K562 (cell line): ENCODE measurements around the gene CTXND1. TPM values are rescaled to one million over a fixed set of nuclear protein-coding genes. Genes with fewer than 3 reads are reported as not detected.
A peak's percentile ranks its signal among the peaks of the same experiment; 100 is the strongest.

Experiments
- BCL6 ChIP-seq: fragments of 250-450 bp; sonication (Bioruptor Pico); IDR thresholded peaks from 2 replicates; pipeline ENCODE4 v1.4.0; 2020
- JUN ChIP-seq, 2 experiments: sonication (generic) in 1 of 2; formaldehyde crosslinking in 1 of 2; IDR thresholded peaks; 2 replicates each; pipeline versions ENCODE4 v1.6.1 to v1.8.0; 2012 to 2022; ENCODE audit warnings: borderline replicate concordance in 2 of 2, mild to moderate bottlenecking in 2 of 2, improper control_type of control experiment in 1 of 2, low read depth in 1 of 2, low read length in 1 of 2, missing genetic modification reagents in 1 of 2
- MIER1 ChIP-seq: fragments of 450-650 bp; IDR thresholded peaks from 2 replicates; pipeline ENCODE4 v1.6.1; 2016; ENCODE audit warnings: antibody characterized with exemption, mild to moderate bottlenecking, low read depth
- POLR2H ChIP-seq: IDR thresholded peaks from 2 replicates; pipeline ENCODE4 v1.6.1; 2016; ENCODE audit warnings: missing genetic modification characterization, low read depth, mild to moderate bottlenecking, control low read depth, missing compliant biosample characterization, moderate library complexity
- ZNF212 ChIP-seq: fragments of 450-650 bp; formaldehyde crosslinking; IDR thresholded peaks from 2 replicates; pipeline ENCODE4 v1.4.0; 2020; ENCODE audit warnings: mild to moderate bottlenecking
- polyA plus RNA-seq, 8 experiments: library from polyadenylated mRNA; depleted of rRNA in 4 of 8; stranded (reverse) in 5 of 8; unstranded in 3 of 8; fragments of >200 nt; fragmentation: Nextera tagmentation in 2 of 8; fragmentation: Illumina TruSeq in 1 of 8; extraction: Ambion mirVana in 2 of 8; extraction: Trizol in 1 of 8; gene quantifications; 2 replicates each; pipeline versions ENCODE4 v1.2.1 to v1.2.3, GENCODE V29; 2011 to 2014; ENCODE audit warnings: inconsistent platforms in 1 of 8, missing spikeins in 1 of 8
- total RNA-seq, 7 experiments: library from RNA; depleted of rRNA in 6 of 7; stranded (reverse); fragments of >200 nt in 6 of 7; fragmentation: Illumina TruSeq in 2 of 7; extraction: Trizol in 2 of 7; gene quantifications; 2 replicates each; pipeline versions ENCODE4 v1.2.1 to v1.2.3, GENCODE V29; 2011 to 2021; ENCODE audit warnings: low replicate concordance in 1 of 7
- TF ChIP-seq, protein P1 (sequence below), 2 experiments: fragments of 450-650 bp; formaldehyde crosslinking in 1 of 2; IDR thresholded peaks; 2 replicates each; pipeline versions ENCODE4 v1.4.0 to v1.6.1; 2014 to 2020; ENCODE audit warnings: mild to moderate bottlenecking in 2 of 2, borderline replicate concordance in 1 of 2, low read depth in 1 of 2

CTXND1 gene
- total and polyA plus RNA-seq, 9 of the 15 experiments (the other 6 are each of a cell fraction or from before 2014, with no cell fraction given), result 0.04 TPM; not detected in 7

GRCh38 chr15:80264031-80264430, 12.0 kb upstream of the CTXND1 start (continued):
- TF ChIP-seq BCL6 (CRISPR knock-in tag), result no peak
- TF ChIP-seq POLR2H (tag), result no peak
- TF ChIP-seq, protein P1, sequence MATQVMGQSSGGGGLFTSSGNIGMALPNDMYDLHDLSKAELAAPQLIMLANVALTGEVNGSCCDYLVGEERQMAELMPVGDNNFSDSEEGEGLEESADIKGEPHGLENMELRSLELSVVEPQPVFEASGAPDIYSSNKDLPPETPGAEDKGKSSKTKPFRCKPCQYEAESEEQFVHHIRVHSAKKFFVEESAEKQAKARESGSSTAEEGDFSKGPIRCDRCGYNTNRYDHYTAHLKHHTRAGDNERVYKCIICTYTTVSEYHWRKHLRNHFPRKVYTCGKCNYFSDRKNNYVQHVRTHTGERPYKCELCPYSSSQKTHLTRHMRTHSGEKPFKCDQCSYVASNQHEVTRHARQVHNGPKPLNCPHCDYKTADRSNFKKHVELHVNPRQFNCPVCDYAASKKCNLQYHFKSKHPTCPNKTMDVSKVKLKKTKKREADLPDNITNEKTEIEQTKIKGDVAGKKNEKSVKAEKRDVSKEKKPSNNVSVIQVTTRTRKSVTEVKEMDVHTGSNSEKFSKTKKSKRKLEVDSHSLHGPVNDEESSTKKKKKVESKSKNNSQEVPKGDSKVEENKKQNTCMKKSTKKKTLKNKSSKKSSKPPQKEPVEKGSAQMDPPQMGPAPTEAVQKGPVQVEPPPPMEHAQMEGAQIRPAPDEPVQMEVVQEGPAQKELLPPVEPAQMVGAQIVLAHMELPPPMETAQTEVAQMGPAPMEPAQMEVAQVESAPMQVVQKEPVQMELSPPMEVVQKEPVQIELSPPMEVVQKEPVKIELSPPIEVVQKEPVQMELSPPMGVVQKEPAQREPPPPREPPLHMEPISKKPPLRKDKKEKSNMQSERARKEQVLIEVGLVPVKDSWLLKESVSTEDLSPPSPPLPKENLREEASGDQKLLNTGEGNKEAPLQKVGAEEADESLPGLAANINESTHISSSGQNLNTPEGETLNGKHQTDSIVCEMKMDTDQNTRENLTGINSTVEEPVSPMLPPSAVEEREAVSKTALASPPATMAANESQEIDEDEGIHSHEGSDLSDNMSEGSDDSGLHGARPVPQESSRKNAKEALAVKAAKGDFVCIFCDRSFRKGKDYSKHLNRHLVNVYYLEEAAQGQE (IDR thresholded peaks at IDR 0.05; ENCODE audit: borderline replicate concordance), result peak; percentile 93
- TF ChIP-seq, protein P1 (CRISPR knock-in tag; IDR thresholded peaks at IDR 0.05; ENCODE audit: low read depth), result peak; percentile 67; the same call in 1 of the 2 replicates
- no peak for TF ChIP-seq ZNF212 (CRISPR knock-in tag)
- TF ChIP-seq MIER1, result peak; percentile 75
- TF ChIP-seq JUN (IDR thresholded peaks at IDR 0.05; ENCODE audit: borderline replicate concordance, low read depth, low read length), result no peak
- TF ChIP-seq JUN (CRISPR knock-in tag; IDR thresholded peaks at IDR 0.05; ENCODE audit: borderline replicate concordance), result no peak
- TF ChIP-seq, all 486 proteins: peak for 3
